Peyer's patch (tissue), 4 donors: ENCODE measurements around the gene TMEM37. TPM values are rescaled to one million over a fixed set of nuclear protein-coding genes. Genes with fewer than 3 reads are reported as not detected.

ENCODE experiments used
- DNase-seq, 3 donors: peaks; one replicate each; pipeline ENCODE4 v3.0.0-alpha.2; 2017 to 2019
- H3K27ac ChIP-seq, 4 donors: fragments of 200-600 bp; sonication (generic); one replicate each; pipeline ENCODE4 v1.5.1; 2016 to 2019
- H3K27me3 ChIP-seq, 2 donors: fragments of 200-600 bp; sonication (generic); one replicate each; pipeline ENCODE4 v1.5.1; 2019
- H3K36me3 ChIP-seq, 3 donors: fragments of 200-600 bp; sonication (generic); one replicate each; pipeline ENCODE4 v1.5.1; 2016 to 2019
- H3K4me1 ChIP-seq, 4 donors: fragments of 200-600 bp; sonication (generic); one replicate each; pipeline ENCODE4 v1.5.1; 2016 to 2019
- H3K4me3 ChIP-seq, 4 donors: fragments of 200-600 bp; sonication (generic); 1 replicate in 3 of 4; 2 replicates in 1 of 4; pipeline ENCODE4 v1.5.1; 2016 to 2019; ENCODE audit warnings: mild to moderate bottlenecking in 1 of 4
- H3K9me3 ChIP-seq, 4 donors: fragments of 200-600 bp; sonication (generic); one replicate each; pipeline ENCODE4 v1.5.1; 2016 to 2019; ENCODE audit warnings: mild to moderate bottlenecking in 1 of 4
- POLR2A ChIP-seq, 2 donors: fragments of 450-650 bp; IDR thresholded peaks; one replicate each; pipeline ENCODE4 v1.5.1; 2017; ENCODE audit warnings: antibody characterized with exemption in 2 of 2, mild to moderate bottlenecking in 2 of 2, moderate library complexity in 2 of 2
- total RNA-seq, 4 donors: library from RNA; depleted of rRNA; stranded (reverse); fragments of >200 nt; gene quantifications; one replicate each; pipeline ENCODE4 v1.1.0, GENCODE V29; 2016
- TF ChIP-seq, protein P1 (sequence below), 6 experiments: fragments of 450-650 bp in 4 of 6; fragments of 200-600 bp in 2 of 6; sonication (generic) in 1 of 6; IDR thresholded peaks; one replicate each; pipeline ENCODE4 v1.5.1; 2017 to 2019; ENCODE audit warnings: antibody characterized with exemption in 6 of 6, mild to moderate bottlenecking in 3 of 6, moderate library complexity in 1 of 6

Gene TMEM37
- total RNA-seq, 4 donors from 2014 or later, result 17.3 to 542 (median 214) TPM

DNA sequence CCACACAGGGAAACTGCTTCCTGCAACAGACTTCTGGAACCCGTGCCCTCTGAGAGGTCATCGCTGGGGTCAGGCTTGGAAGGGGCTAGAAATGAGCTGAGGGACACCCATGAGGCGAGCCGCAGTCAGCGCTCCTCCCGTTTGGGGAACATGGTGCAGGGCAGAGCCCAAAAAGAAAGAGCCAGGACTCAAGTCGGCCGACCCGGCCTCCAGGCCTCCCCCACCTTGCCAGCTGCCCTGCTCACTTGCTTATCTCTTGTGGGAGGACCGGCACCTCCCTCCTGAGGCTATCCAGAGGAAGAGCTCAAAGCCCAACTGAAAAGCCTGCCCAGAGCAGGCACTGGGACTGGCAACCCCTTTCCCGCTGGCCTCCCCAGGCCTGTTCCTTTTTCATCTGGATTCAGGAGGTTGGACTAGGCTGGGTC is 49.1 kb downstream of the TMEM37 start:
- H3K4me3 ChIP-seq, result no peak overlapping the region
- no peak for DNase-seq
- no peaks in the 10 kb centered on the region for H3K36me3 ChIP-seq

GRCh38 chr2:119481501-119482455 is 50.1 kb downstream of the TMEM37 start:
- H3K36me3 ChIP-seq, result no peaks in the 10 kb centered on the region
- peaks cover 0 to 2% (median 0%) of the 10 kb centered on the region in 4 donors for H3K4me1 ChIP-seq
- no peaks in the 10 kb centered on the region for H3K27me3 ChIP-seq
- H3K4me3 ChIP-seq, result no peak overlapping the region
- TF ChIP-seq, protein P1, sequence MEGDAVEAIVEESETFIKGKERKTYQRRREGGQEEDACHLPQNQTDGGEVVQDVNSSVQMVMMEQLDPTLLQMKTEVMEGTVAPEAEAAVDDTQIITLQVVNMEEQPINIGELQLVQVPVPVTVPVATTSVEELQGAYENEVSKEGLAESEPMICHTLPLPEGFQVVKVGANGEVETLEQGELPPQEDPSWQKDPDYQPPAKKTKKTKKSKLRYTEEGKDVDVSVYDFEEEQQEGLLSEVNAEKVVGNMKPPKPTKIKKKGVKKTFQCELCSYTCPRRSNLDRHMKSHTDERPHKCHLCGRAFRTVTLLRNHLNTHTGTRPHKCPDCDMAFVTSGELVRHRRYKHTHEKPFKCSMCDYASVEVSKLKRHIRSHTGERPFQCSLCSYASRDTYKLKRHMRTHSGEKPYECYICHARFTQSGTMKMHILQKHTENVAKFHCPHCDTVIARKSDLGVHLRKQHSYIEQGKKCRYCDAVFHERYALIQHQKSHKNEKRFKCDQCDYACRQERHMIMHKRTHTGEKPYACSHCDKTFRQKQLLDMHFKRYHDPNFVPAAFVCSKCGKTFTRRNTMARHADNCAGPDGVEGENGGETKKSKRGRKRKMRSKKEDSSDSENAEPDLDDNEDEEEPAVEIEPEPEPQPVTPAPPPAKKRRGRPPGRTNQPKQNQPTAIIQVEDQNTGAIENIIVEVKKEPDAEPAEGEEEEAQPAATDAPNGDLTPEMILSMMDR (IDR thresholded peaks at IDR 0.05), result no peak
- no peak for TF ChIP-seq POLR2A (IDR thresholded peaks at IDR 0.05)
- no peak overlapping the region for H3K27ac ChIP-seq
- H3K9me3 ChIP-seq, result no peaks in the 10 kb centered on the region
- DNase-seq, result no peak

More for the DNA sequence above, 49.1 kb downstream of the TMEM37 start:
- H3K4me1 ChIP-seq, result no peaks in the 10 kb centered on the region
- H3K9me3 ChIP-seq, result no peaks in the 10 kb centered on the region
- no peak overlapping the region for H3K27ac ChIP-seq
- no peak for TF ChIP-seq POLR2A (IDR thresholded peaks at IDR 0.05)
- TF ChIP-seq, protein P1 (IDR thresholded peaks at IDR 0.05), result no peak
- no peaks in the 10 kb centered on the region for H3K27me3 ChIP-seq

GRCh38 chr2:119482481-119483394 is 51.1 kb downstream of the TMEM37 start:
- no peak overlapping the region for H3K27ac ChIP-seq
- peaks cover 0 to 10% (median 0%) of the 10 kb centered on the region in 4 donors for H3K4me1 ChIP-seq

DNA sequence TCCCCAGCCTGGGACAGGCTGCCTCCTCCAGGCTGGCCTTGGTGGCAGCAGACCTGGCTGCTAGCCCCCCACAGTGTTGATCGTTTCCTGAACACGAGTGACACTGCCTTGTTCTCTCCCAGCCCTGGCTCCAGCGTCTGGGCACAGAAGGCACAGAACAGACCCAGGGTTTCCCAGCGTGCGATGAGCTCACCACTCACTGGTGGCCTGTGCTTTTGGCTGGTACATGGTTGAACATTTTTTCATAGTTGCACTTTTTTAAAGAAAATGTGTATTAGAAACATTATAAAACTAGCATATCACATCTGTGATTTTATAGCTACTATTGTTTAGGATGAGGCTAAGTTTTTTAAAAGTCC is 51.7 kb downstream of the TMEM37 start:
- H3K27me3 ChIP-seq, result no peaks in the 10 kb centered on the region
- H3K4me1 ChIP-seq, result peaks cover 0 to 16% (median 3%) of the 10 kb centered on the region in 4 donors
- H3K9me3 ChIP-seq, result no peaks in the 10 kb centered on the region
- no peak for DNase-seq
- no peak overlapping the region for H3K27ac ChIP-seq
- no peak overlapping the region for H3K4me3 ChIP-seq
- TF ChIP-seq, protein P1 (IDR thresholded peaks at IDR 0.05), result no peak
- TF ChIP-seq POLR2A (IDR thresholded peaks at IDR 0.05), result no peak
- H3K36me3 ChIP-seq, result no peaks in the 10 kb centered on the region

More at GRCh38 chr2:119482481-119483394, 51.1 kb downstream of the TMEM37 start:
- Histone ChIP-seq H3K9me3 (no peaks in the 10 kb centered on the region), H3K27me3 (no peaks in the 10 kb centered on the region), H3K36me3 (no peaks in the 10 kb centered on the region), H3K4me3 (no peak overlapping the region)
- DNase-seq, result no peak
- no peak for TF ChIP-seq POLR2A (IDR thresholded peaks at IDR 0.05)
- TF ChIP-seq, protein P1 (IDR thresholded peaks at IDR 0.05), result no peak

GRCh38 chr2:119483896-119484718 is 52.5 kb downstream of the TMEM37 start:
- peaks cover 0 to 23% (median 3%) of the 10 kb centered on the region in 4 donors for H3K4me1 ChIP-seq
- no peak overlapping the region for H3K27ac ChIP-seq
- H3K27me3 ChIP-seq, result no peaks in the 10 kb centered on the region
- TF ChIP-seq, protein P1 (IDR thresholded peaks at IDR 0.05), result no peak
- no peak for TF ChIP-seq POLR2A (IDR thresholded peaks at IDR 0.05)
- no peaks in the 10 kb centered on the region for H3K36me3 ChIP-seq
- DNase-seq, result no peak
- H3K4me3 ChIP-seq, result no peak overlapping the region
- H3K9me3 ChIP-seq, result no peaks in the 10 kb centered on the region
